HUES64 (cell line): Measurements from ENCODE around the gene FGF10.

Source experiments
- H3K27ac ChIP-seq: 2 replicates; pipeline ENCODE4 v1.7.0; 2013; ENCODE audit warnings: low read depth, low read length, inconsistent platforms
- H3K27me3 ChIP-seq: 2 replicates; pipeline ENCODE4 v1.6.1; 2013; ENCODE audit warnings: mild to moderate bottlenecking, low read length; ENCODE audit not compliant: insufficient read depth
- H3K36me3 ChIP-seq: 2 replicates; pipeline ENCODE4 v1.6.1; 2013; ENCODE audit warnings: mild to moderate bottlenecking, low read length; ENCODE audit not compliant: insufficient read depth
- H3K4me1 ChIP-seq: 2 replicates; pipeline ENCODE4 v1.6.1; 2013; ENCODE audit warnings: mild to moderate bottlenecking, low read length, moderate library complexity; ENCODE audit not compliant: insufficient read depth
- H3K4me3 ChIP-seq: 2 replicates; pipeline ENCODE4 v1.5.1; 2013; ENCODE audit warnings: mild to moderate bottlenecking, low read length, moderate library complexity
- H3K9ac ChIP-seq: 2 replicates; pipeline ENCODE4 v1.6.1; 2013; ENCODE audit warnings: mild to moderate bottlenecking, low read depth, low read length
- H3K9me3 ChIP-seq: 2 replicates; pipeline ENCODE4 v1.6.1; 2013; ENCODE audit warnings: low read depth, low read length; ENCODE audit not compliant: insufficient read depth
- WGBS: fragments of 150-250, 120-280 bp; methylation state at CpG from one replicate; pipeline ENCODE4 v1.1.7; 2013; ENCODE audit warnings: missing lambda C conversion rate; 5-methylcytosine and 5-hydroxymethylcytosine counted together

The FGF10 gene

GRCh38 chr5:44356231-44356630, 33.0 kb downstream of the FGF10 start:
- whole genome bisulfite sequencing = 100% methylated on average over 1 of the region's 1 CpG
- Histone ChIP-seq H3K4me1 (no peaks in the 10 kb centered on the region), H3K36me3 (no peaks in the 10 kb centered on the region), H3K9me3 (no peaks in the 10 kb centered on the region), H3K27ac (no peak overlapping the region), H3K4me3 (no peak overlapping the region), H3K27me3 (no peaks in the 10 kb centered on the region), H3K9ac (no peak overlapping the region)

- H3K36me3 ChIP-seq = no peaks in the 10 kb centered on the region
- no peak overlapping the region for H3K9ac ChIP-seq
- no peaks in the 10 kb centered on the region for H3K9me3 ChIP-seq
- no peaks in the 10 kb centered on the region; the same call in 1 of the 2 replicates for H3K4me1 ChIP-seq
- no peak overlapping the region for H3K27ac ChIP-seq
- no peaks in the 10 kb centered on the region for H3K27me3 ChIP-seq
- H3K4me3 ChIP-seq = no peak overlapping the region
- WGBS = 68% methylated on average over 2 of the region's 2 CpGs
Observed at GRCh38 chr5:44345871-44346270, 43.3 kb downstream of the FGF10 start.

- Histone ChIP-seq H3K27ac (no peak overlapping the region), H3K9ac (no peak overlapping the region), H3K27me3 (no peaks in the 10 kb centered on the region), H3K36me3 (no peaks in the 10 kb centered on the region), H3K9me3 (no peaks in the 10 kb centered on the region), H3K4me1 (no peaks in the 10 kb centered on the region), H3K4me3 (no peak overlapping the region)
- 100% methylated on average over 2 of the region's 2 CpGs for WGBS
Observed at GRCh38 chr5:44336708-44337107, 52.5 kb downstream of the FGF10 start.

- Histone ChIP-seq H3K27ac (no peak overlapping the region), H3K36me3 (no peaks in the 10 kb centered on the region), H3K9me3 (no peaks in the 10 kb centered on the region), H3K4me3 (no peak overlapping the region), H3K9ac (no peak overlapping the region), H3K27me3 (no peaks in the 10 kb centered on the region), H3K4me1 (peaks cover 6% of the 10 kb centered on the region; the same call in 1 of the 2 replicates)
- WGBS = 100% methylated on average over 1 of the region's 1 CpG
Observed at GRCh38 chr5:44334622-44335021, 54.6 kb downstream of the FGF10 start.

GRCh38 chr5:44332285-44332971, 56.8 kb downstream of the FGF10 start:
- Histone ChIP-seq H3K27ac (no peak overlapping the region), H3K27me3 (no peaks in the 10 kb centered on the region), H3K4me1 (peaks cover 7% of the 10 kb centered on the region; the same call in 1 of the 2 replicates), H3K9ac (no peak overlapping the region), H3K9me3 (no peaks in the 10 kb centered on the region), H3K4me3 (no peak overlapping the region), H3K36me3 (no peaks in the 10 kb centered on the region)
- WGBS = 55% methylated on average over 3 of the region's 3 CpGs

GRCh38 chr5:44331471-44332050, 57.7 kb downstream of the FGF10 start:
- Histone ChIP-seq H3K4me3 (no peak overlapping the region), H3K9ac (no peak overlapping the region), H3K4me1 (peaks cover 7% of the 10 kb centered on the region; the same call in 1 of the 2 replicates), H3K27me3 (no peaks in the 10 kb centered on the region), H3K36me3 (no peaks in the 10 kb centered on the region), H3K9me3 (no peaks in the 10 kb centered on the region), H3K27ac (no peak overlapping the region)
- 84% methylated on average over 3 of the region's 3 CpGs for WGBS

GRCh38 chr5:44329716-44330115, 59.5 kb downstream of the FGF10 start:
- Histone ChIP-seq H3K4me3 (no peak overlapping the region), H3K9ac (no peak overlapping the region), H3K9me3 (no peaks in the 10 kb centered on the region), H3K4me1 (peaks cover 7% of the 10 kb centered on the region; the same call in 1 of the 2 replicates), H3K27me3 (no peaks in the 10 kb centered on the region), H3K27ac (no peak overlapping the region), H3K36me3 (no peaks in the 10 kb centered on the region)
- 87% methylated on average over 2 of the region's 2 CpGs for WGBS

- Histone ChIP-seq H3K36me3 (no peaks in the 10 kb centered on the region), H3K4me1 (no peaks in the 10 kb centered on the region; the same call in 1 of the 2 replicates), H3K27me3 (no peaks in the 10 kb centered on the region), H3K9me3 (peaks cover 6% of the 10 kb centered on the region; the same call in 1 of the 2 replicates), H3K27ac (no peak overlapping the region), H3K9ac (no peak overlapping the region), H3K4me3 (no peak overlapping the region)
- 97% methylated on average over 3 of the region's 3 CpGs for WGBS
Observed at GRCh38 chr5:44321144-44321725, 68.0 kb downstream of the FGF10 start.

- H3K9me3 ChIP-seq = peaks cover 6% of the 10 kb centered on the region; the same call in 1 of the 2 replicates
- H3K4me3 ChIP-seq = no peak overlapping the region
- WGBS = 94% methylated on average over 1 of the region's 1 CpG
- H3K27ac ChIP-seq = no peak overlapping the region
- H3K27me3 ChIP-seq = no peaks in the 10 kb centered on the region
- no peaks in the 10 kb centered on the region for H3K36me3 ChIP-seq
- no peaks in the 10 kb centered on the region; the same call in 1 of the 2 replicates for H3K4me1 ChIP-seq
- H3K9ac ChIP-seq = no peak overlapping the region
Observed at GRCh38 chr5:44320188-44320587, 69.0 kb downstream of the FGF10 start.

GRCh38 chr5:44318883-44319282, 70.3 kb downstream of the FGF10 start:
- peaks cover 6% of the 10 kb centered on the region; the same call in 1 of the 2 replicates for H3K9me3 ChIP-seq
- H3K4me3 ChIP-seq = no peak overlapping the region
- H3K27me3 ChIP-seq = no peaks in the 10 kb centered on the region
- H3K4me1 ChIP-seq = peaks cover 4% of the 10 kb centered on the region
- 92% methylated on average over 2 of the region's 2 CpGs for WGBS
- no peaks in the 10 kb centered on the region for H3K36me3 ChIP-seq
- H3K9ac ChIP-seq = no peak overlapping the region
- H3K27ac ChIP-seq = no peak overlapping the region

GRCh38 chr5:44312374-44312773, 76.8 kb downstream of the FGF10 start:
- H3K4me3 ChIP-seq = no peak overlapping the region
- H3K9ac ChIP-seq = no peak overlapping the region
- no peak overlapping the region for H3K27ac ChIP-seq
- H3K36me3 ChIP-seq = no peaks in the 10 kb centered on the region
- H3K4me1 ChIP-seq = peaks cover 4% of the 10 kb centered on the region
- H3K9me3 ChIP-seq = no peaks in the 10 kb centered on the region
- WGBS = no CpG with 5 or more reads among the region's 1 CpG
- H3K27me3 ChIP-seq = no peaks in the 10 kb centered on the region
